ENCODE results near the gene PCLO.

- no peak for TF ChIP-seq POLR2A (IDR thresholded peaks at IDR 0.05)
- TF ChIP-seq CTCF (IDR thresholded peaks at IDR 0.05): no peak
Observed at GRCh38 chr7:82704121-82704520, 458.6 kb downstream of the PCLO start.
